IMR-90 (cell line): Measurements from ENCODE around the gene SMC6. TPM values are rescaled to one million over a fixed set of nuclear protein-coding genes. Genes with fewer than 3 reads are reported as not detected.

Experiments used
- ATAC-seq: fragments of 200-7000 bp; cut with Tn5 transposase; 2 replicates; pipeline ENCODE4 v1.9.1; 2020; ENCODE audit warnings: low read depth, mild to moderate bottlenecking, moderate library complexity
- BruUV-seq: library from RNA; stranded (reverse); fragments of 400-500 nt; replicated peaks from 2 replicates; lab custom pipeline; 2021; lab: Mats Ljungman, UMichigan
- CTCF ChIA-PET: fragments of 300-600 bp; formaldehyde crosslinking; extraction: SDS; loops from one replicate; lab custom pipeline; 2021; ENCODE audit warnings: antibody characterized with exemption; lab: Yijun Ruan, JAX
- POLR2A ChIA-PET: fragments of 300-600 bp; sonication (Branson Sonifier 250); formaldehyde crosslinking; loops from one replicate; lab custom pipeline; 2022; ENCODE audit warnings: antibody characterized with exemption; ENCODE audit not compliant: unreplicated experiment; lab: Charles Lee
- DNase-seq: peaks from one replicate; pipeline ENCODE4 v3.0.0; 2013
- H2AFZ ChIP-seq: replicated peaks from 2 replicates; pipeline ENCODE3; 2013; ENCODE audit warnings: low read length, mild to moderate bottlenecking; ENCODE audit not compliant: poor library complexity
- H2AK5ac ChIP-seq: 2 replicates; pipeline ENCODE4 v1.6.1; 2013; ENCODE audit warnings: low read depth, low read length, inconsistent platforms
- H2AK9ac ChIP-seq: replicated peaks from 2 replicates; pipeline ENCODE3; 2013; ENCODE audit warnings: mild to moderate bottlenecking, low read depth, low read length, moderate library complexity; ENCODE audit not compliant: poor library complexity
- H2BK120ac ChIP-seq: 2 replicates; pipeline ENCODE4 v1.6.1; 2013; ENCODE audit warnings: low read depth, low read length, inconsistent platforms
- H2BK15ac ChIP-seq: 3 replicates; pipeline ENCODE4 v1.6.1; 2013; ENCODE audit warnings: low read depth, low read length, inconsistent platforms
- H2BK20ac ChIP-seq: 2 replicates; pipeline ENCODE4 v1.6.1; 2013; ENCODE audit warnings: low read depth, mild to moderate bottlenecking, inconsistent platforms, low read length, moderate library complexity
- H2BK5ac ChIP-seq: 2 replicates; pipeline ENCODE4 v1.6.1; 2013; ENCODE audit warnings: mild to moderate bottlenecking, low read depth, low read length, inconsistent platforms; ENCODE audit not compliant: poor library complexity, severe bottlenecking
- H3K14ac ChIP-seq: replicated peaks from 2 replicates; pipeline ENCODE4 v1.6.1; 2013; ENCODE audit warnings: low read depth, low read length, inconsistent platforms
- H3K18ac ChIP-seq: 2 replicates; pipeline ENCODE4 v1.6.1; 2013; ENCODE audit warnings: low read depth, low read length, control low read depth
- H3K23ac ChIP-seq: 2 replicates; pipeline ENCODE4 v1.6.1; 2013; ENCODE audit warnings: low read depth, low read length, inconsistent platforms
- H3K27ac ChIP-seq: 2 replicates; pipeline ENCODE4 v1.5.1; 2013; ENCODE audit warnings: mild to moderate bottlenecking, control low read depth, low read length; ENCODE audit not compliant: insufficient read depth
- H3K27me3 ChIP-seq: 2 replicates; pipeline ENCODE4 v1.6.1; 2013; ENCODE audit warnings: low read length; ENCODE audit not compliant: control insufficient read depth, insufficient read depth
- H3K36me3 ChIP-seq: 2 replicates; pipeline ENCODE4 v1.6.1; 2013; ENCODE audit warnings: low read length, mixed read lengths; ENCODE audit not compliant: control insufficient read depth, insufficient read depth
- H3K4ac ChIP-seq: 2 replicates; pipeline ENCODE4 v1.6.1; 2013; ENCODE audit warnings: low read depth, low read length, inconsistent platforms
- H3K4me1 ChIP-seq: 2 replicates; pipeline ENCODE4 v1.6.1; 2013; ENCODE audit warnings: low read length, mixed read lengths; ENCODE audit not compliant: control insufficient read depth, insufficient read depth
- H3K4me2 ChIP-seq: 2 replicates; pipeline ENCODE4 v1.6.1; 2013; ENCODE audit warnings: low read depth, mild to moderate bottlenecking, control low read depth, low read length, moderate library complexity
- H3K4me3 ChIP-seq: 2 replicates; pipeline ENCODE4 v1.5.1; 2013; ENCODE audit warnings: low read depth, mild to moderate bottlenecking, control low read depth, low read length, moderate library complexity; ENCODE audit not compliant: insufficient read depth
- H3K56ac ChIP-seq: 2 replicates; pipeline ENCODE4 v1.6.1; 2013; ENCODE audit warnings: low read length, inconsistent platforms; ENCODE audit not compliant: insufficient read depth; ENCODE audit errors: extremely low read depth
- H3K79me1 ChIP-seq, 2 experiments: 2 replicates each; pipeline ENCODE4 v1.6.1; 2013; ENCODE audit warnings: low read length in 2 of 2, inconsistent platforms in 1 of 2, low read depth in 1 of 2
- H3K9ac ChIP-seq: 2 replicates; pipeline ENCODE4 v1.6.1; 2013; ENCODE audit warnings: low read depth, low read length, control low read depth
- H3K9me1 ChIP-seq: 2 replicates; pipeline ENCODE4 v1.6.1; 2013; ENCODE audit warnings: low read length, inconsistent platforms; ENCODE audit not compliant: insufficient read depth
- H3K9me3 ChIP-seq: 2 replicates; pipeline ENCODE4 v1.6.1; 2013; ENCODE audit warnings: low read length; ENCODE audit not compliant: control insufficient read depth, insufficient read depth
- H4K20me1 ChIP-seq: 2 replicates; pipeline ENCODE4 v1.6.1; 2013; ENCODE audit warnings: low read length, inconsistent platforms; ENCODE audit not compliant: insufficient read depth
- H4K5ac ChIP-seq: 2 replicates; pipeline ENCODE4 v1.6.1; 2013; ENCODE audit warnings: mild to moderate bottlenecking, low read depth, low read length, control low read depth
- H4K8ac ChIP-seq, 2 experiments: 2 replicates each; pipeline ENCODE4 v1.6.1; 2013; ENCODE audit warnings: low read depth in 2 of 2, low read length in 2 of 2, control low read depth in 1 of 2, inconsistent platforms in 1 of 2
- H4K91ac ChIP-seq: 2 replicates; pipeline ENCODE4 v1.6.1; 2013; ENCODE audit warnings: low read depth, low read length, inconsistent platforms; ENCODE audit not compliant: insufficient read depth
- BHLHE40 ChIP-seq: fragments of 150-350 bp; IDR thresholded peaks from 2 replicates; pipeline ENCODE4 v1.6.1; 2016; ENCODE audit warnings: mild to moderate bottlenecking, low read depth, low read length
- CEBPB ChIP-seq: IDR thresholded peaks from 2 replicates; pipeline ENCODE4 v1.6.1; 2012; ENCODE audit warnings: low read depth, low read length, improper control_type of control experiment
- CHD1 ChIP-seq: IDR thresholded peaks from 2 replicates; pipeline ENCODE4 v1.6.1; 2012; ENCODE audit warnings: low read depth, low read length, improper control_type of control experiment
- MAFK ChIP-seq: IDR thresholded peaks from 2 replicates; pipeline ENCODE4 v1.6.1; 2012; ENCODE audit warnings: low read depth, low read length, improper control_type of control experiment
- MAZ ChIP-seq: IDR thresholded peaks from 2 replicates; pipeline ENCODE4 v1.6.1; 2012; ENCODE audit warnings: low read depth, mild to moderate bottlenecking, low read length, improper control_type of control experiment, moderate library complexity, borderline replicate concordance
- MXI1 ChIP-seq: IDR thresholded peaks from 2 replicates; pipeline ENCODE4 v1.6.1; 2012; ENCODE audit warnings: low read depth, mild to moderate bottlenecking, low read length, moderate library complexity, borderline replicate concordance
- NFE2L2 ChIP-seq: fragments of 150-350 bp; IDR thresholded peaks from 2 replicates; pipeline ENCODE4 v1.6.1; 2016; ENCODE audit warnings: low read depth, mild to moderate bottlenecking, low read length
- POLR2A ChIP-seq: IDR thresholded peaks from 2 replicates; pipeline ENCODE4 v1.6.1; 2012; ENCODE audit warnings: mild to moderate bottlenecking, low read depth, low read length
- RCOR1 ChIP-seq: IDR thresholded peaks from 2 replicates; pipeline ENCODE4 v1.6.1; 2012; ENCODE audit warnings: mild to moderate bottlenecking, low read length, improper control_type of control experiment; ENCODE audit not compliant: insufficient replicate concordance
- RFX5 ChIP-seq: IDR thresholded peaks from 2 replicates; pipeline ENCODE4 v1.8.0; 2012; ENCODE audit warnings: low read depth, mild to moderate bottlenecking, low read length, moderate library complexity
- SMC3 ChIP-seq: fragments of 150-350 bp; IDR thresholded peaks from 2 replicates; pipeline ENCODE4 v1.6.1; 2016; ENCODE audit warnings: low read depth, mild to moderate bottlenecking, antibody characterized with exemption, low read length, moderate library complexity
- WGBS, 2 experiments: methylation state at CpG; one replicate each; pipeline versions ENCODE4 v1.1.5 to v1.1.7; 2013; ENCODE audit warnings: missing lambda C conversion rate in 2 of 2; ENCODE audit not compliant: insufficient read length in 1 of 2; ENCODE audit errors: extremely low coverage in 2 of 2; 5-methylcytosine and 5-hydroxymethylcytosine counted together
- dilution Hi-C: fragments of 300-500 bp; cut with HindIII; formaldehyde crosslinking; loops from one replicate; pipeline ENCODE4 v1.14.3; 2018; ENCODE audit warnings: low sequenced_read_pairs; ENCODE audit not compliant: unreplicated experiment
- in situ Hi-C: fragments of 300-500 bp; cut with MboI; formaldehyde crosslinking; loops from 3 replicates; pipeline ENCODE4 v1.14.3; 2019; ENCODE audit warnings: low sequenced_read_pairs, inconsistent platforms, mixed read lengths
- intact Hi-C: fragments of 100-400 bp; cut with micrococcal nuclease; formaldehyde crosslinking; loops from 2 replicates; pipeline ENCODE4 v1.10.0; 2022
- polyA plus RNA-seq, 3 experiments: library from polyadenylated mRNA; depleted of rRNA; stranded (reverse); fragments of >200 nt; gene quantifications; 2 replicates each; pipeline ENCODE4 v1.2.3, GENCODE V29; 2012; ENCODE audit warnings: low replicate concordance in 1 of 3
- total RNA-seq: library from RNA; depleted of rRNA; stranded (reverse); fragments of >200 nt; gene quantifications from 2 replicates; pipeline ENCODE4 v1.2.3, GENCODE V29; 2012
- TF ChIP-seq, protein P1 (sequence below): fragments of 150-350 bp; IDR thresholded peaks from 2 replicates; pipeline ENCODE4 v1.6.1; 2017; ENCODE audit warnings: mild to moderate bottlenecking, antibody characterized with exemption, low read length, low read depth
- TF ChIP-seq, protein P2 (sequence below): fragments of 150-350 bp; IDR thresholded peaks from 2 replicates; pipeline ENCODE4 v1.6.1; 2016; ENCODE audit warnings: low read depth, mild to moderate bottlenecking, low read length, moderate library complexity, borderline replicate concordance
- TF ChIP-seq, protein P3 (sequence below): conservative IDR thresholded peaks from 2 replicates; pipeline ENCODE4 v1.5.1; 2012; ENCODE audit warnings: mild to moderate bottlenecking, low read depth, low read length, improper control_type of control experiment

The SMC6 gene
- total and polyA plus RNA-seq, 2 of the 4 experiments (the other 2 are of a cell fraction): 6.5 to 10.4 TPM

DNA sequence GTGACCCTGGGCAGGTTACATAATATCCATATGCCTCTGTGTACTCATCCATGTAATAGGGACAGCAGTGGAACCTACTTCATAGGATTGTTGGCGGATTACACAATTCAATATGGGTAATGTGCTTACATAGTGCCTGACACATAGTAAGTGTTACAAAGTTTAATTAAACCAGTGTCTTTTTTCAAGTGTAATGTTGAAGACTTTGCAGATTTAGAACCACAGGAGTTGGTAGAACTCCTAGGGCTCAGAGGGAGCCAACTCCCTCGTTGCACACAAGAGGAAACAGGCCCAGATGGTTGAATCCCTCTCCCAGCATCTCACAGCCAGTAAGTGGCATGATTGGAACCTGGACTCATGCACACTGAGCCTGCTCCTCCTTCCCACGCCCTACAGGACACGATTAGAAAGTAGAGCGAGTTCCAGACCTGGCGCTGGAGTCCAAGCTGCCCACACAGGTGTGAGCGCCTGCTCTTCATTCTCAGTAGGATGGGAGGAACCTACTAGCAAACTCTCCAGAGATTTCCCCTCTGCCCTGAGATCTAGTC, 115.3 kb downstream of the SMC6 start:
- peaks cover 3% of the 10 kb centered on the region for H3K4me1 ChIP-seq
- no peak overlapping the region for H2BK5ac ChIP-seq
- 100% methylated on average over 1 of the region's 7 CpGs; no CpG with 5 or more reads in 1 of the 2 experiments for WGBS, 2 experiments
- no peak overlapping the region for H3K9ac ChIP-seq
- no peak overlapping the region for H4K5ac ChIP-seq
- CTCF ChIA-PET: no interaction called here
- peaks cover 3% of the 10 kb centered on the region; the same call in 1 of the 2 replicates for H3K9me1 ChIP-seq
- no peak overlapping the region for H2AFZ ChIP-seq
- no peak overlapping the region for H3K4ac ChIP-seq
- H4K20me1 ChIP-seq: no peaks in the 10 kb centered on the region
- H2BK20ac ChIP-seq: no peak overlapping the region
- no peaks in the 10 kb centered on the region for H3K79me1 ChIP-seq
- H2BK120ac ChIP-seq: no peak overlapping the region
- H3K18ac ChIP-seq: no peak overlapping the region
- no peak overlapping the region for H3K4me2 ChIP-seq
- no peak overlapping the region for H3K27ac ChIP-seq
- H4K91ac ChIP-seq: no peak overlapping the region
- no peak overlapping the region for H2AK9ac ChIP-seq
- intact Hi-C loops: no loop called here
- H3K56ac ChIP-seq: no peak overlapping the region
- H3K36me3 ChIP-seq: no peaks in the 10 kb centered on the region
- H3K4me3 ChIP-seq: no peak overlapping the region
- no peaks in the 10 kb centered on the region for H3K27me3 ChIP-seq
- no peaks in the 10 kb centered on the region for H3K9me3 ChIP-seq
- POLR2A ChIA-PET: no interaction called here
- no peak overlapping the region for H3K14ac ChIP-seq
- no TSS peak for BruUV-seq
- dilution Hi-C loops: no loop called here
- H4K8ac ChIP-seq: no peak overlapping the region
- in situ Hi-C loops: no loop called here
- no peak for DNase-seq
- H3K23ac ChIP-seq: no peak overlapping the region
- ATAC-seq: no peak
- TF ChIP-seq MAFK: no peak
- TF ChIP-seq MXI1: no peak
- TF ChIP-seq RFX5: no peak
- TF ChIP-seq, protein P1, sequence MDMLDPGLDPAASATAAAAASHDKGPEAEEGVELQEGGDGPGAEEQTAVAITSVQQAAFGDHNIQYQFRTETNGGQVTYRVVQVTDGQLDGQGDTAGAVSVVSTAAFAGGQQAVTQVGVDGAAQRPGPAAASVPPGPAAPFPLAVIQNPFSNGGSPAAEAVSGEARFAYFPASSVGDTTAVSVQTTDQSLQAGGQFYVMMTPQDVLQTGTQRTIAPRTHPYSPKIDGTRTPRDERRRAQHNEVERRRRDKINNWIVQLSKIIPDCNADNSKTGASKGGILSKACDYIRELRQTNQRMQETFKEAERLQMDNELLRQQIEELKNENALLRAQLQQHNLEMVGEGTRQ: no peak
- no peak for TF ChIP-seq MAZ
- TF ChIP-seq POLR2A: no peak
- TF ChIP-seq SMC3: no peak
- TF ChIP-seq BHLHE40: no peak
- TF ChIP-seq, protein P2, sequence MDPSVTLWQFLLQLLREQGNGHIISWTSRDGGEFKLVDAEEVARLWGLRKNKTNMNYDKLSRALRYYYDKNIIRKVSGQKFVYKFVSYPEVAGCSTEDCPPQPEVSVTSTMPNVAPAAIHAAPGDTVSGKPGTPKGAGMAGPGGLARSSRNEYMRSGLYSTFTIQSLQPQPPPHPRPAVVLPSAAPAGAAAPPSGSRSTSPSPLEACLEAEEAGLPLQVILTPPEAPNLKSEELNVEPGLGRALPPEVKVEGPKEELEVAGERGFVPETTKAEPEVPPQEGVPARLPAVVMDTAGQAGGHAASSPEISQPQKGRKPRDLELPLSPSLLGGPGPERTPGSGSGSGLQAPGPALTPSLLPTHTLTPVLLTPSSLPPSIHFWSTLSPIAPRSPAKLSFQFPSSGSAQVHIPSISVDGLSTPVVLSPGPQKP: no peak
- TF ChIP-seq NFE2L2: no peak
- TF ChIP-seq, protein P3, sequence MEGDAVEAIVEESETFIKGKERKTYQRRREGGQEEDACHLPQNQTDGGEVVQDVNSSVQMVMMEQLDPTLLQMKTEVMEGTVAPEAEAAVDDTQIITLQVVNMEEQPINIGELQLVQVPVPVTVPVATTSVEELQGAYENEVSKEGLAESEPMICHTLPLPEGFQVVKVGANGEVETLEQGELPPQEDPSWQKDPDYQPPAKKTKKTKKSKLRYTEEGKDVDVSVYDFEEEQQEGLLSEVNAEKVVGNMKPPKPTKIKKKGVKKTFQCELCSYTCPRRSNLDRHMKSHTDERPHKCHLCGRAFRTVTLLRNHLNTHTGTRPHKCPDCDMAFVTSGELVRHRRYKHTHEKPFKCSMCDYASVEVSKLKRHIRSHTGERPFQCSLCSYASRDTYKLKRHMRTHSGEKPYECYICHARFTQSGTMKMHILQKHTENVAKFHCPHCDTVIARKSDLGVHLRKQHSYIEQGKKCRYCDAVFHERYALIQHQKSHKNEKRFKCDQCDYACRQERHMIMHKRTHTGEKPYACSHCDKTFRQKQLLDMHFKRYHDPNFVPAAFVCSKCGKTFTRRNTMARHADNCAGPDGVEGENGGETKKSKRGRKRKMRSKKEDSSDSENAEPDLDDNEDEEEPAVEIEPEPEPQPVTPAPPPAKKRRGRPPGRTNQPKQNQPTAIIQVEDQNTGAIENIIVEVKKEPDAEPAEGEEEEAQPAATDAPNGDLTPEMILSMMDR: no peak
- TF ChIP-seq RCOR1: no peak
- no peak for TF ChIP-seq CHD1
- TF ChIP-seq CEBPB: no peak
- H2AK5ac ChIP-seq: no peak overlapping the region
- no peak overlapping the region for H2BK15ac ChIP-seq
